Naive B cell (primary cell): ENCODE results near the gene ALS2CL. TPM values are rescaled to one million over a fixed set of nuclear protein-coding genes. Genes with fewer than 3 reads are reported as not detected.
"Not testable (repeated sequence)": the region's sequence is repeated elsewhere in the genome, so short reads cannot be mapped to it uniquely, and the experiment has no call there.

Experiments
- ATAC-seq, 2 donors: fragments of 150-1000 bp; cut with Tn5 transposase; 2 replicates each; pipeline ENCODE4 v1.10.0; 2021; ENCODE audit warnings: low read depth in 2 of 2, mild to moderate bottlenecking in 2 of 2, moderate library complexity in 2 of 2
- DNase-seq: peaks from one replicate; pipeline ENCODE4 v3.0.0; 2022
- H3K27ac Mint-ChIP-seq, 6 donors: one replicate each; pipeline ENCODE4 v1.8.0; 2020 to 2022; ENCODE audit warnings: mild to moderate bottlenecking in 6 of 6, mixed read lengths in 6 of 6, moderate library complexity in 5 of 6, inconsistent platforms in 2 of 6
- H3K27me3 Mint-ChIP-seq, 3 donors: one replicate each; pipeline ENCODE4 v1.8.0; 2021 to 2022; ENCODE audit warnings: mixed read lengths in 3 of 3, mild to moderate bottlenecking in 1 of 3
- H3K36me3 Mint-ChIP-seq, 2 donors: one replicate each; pipeline ENCODE4 v1.8.0; 2020 to 2022; ENCODE audit warnings: mixed read lengths in 2 of 2, inconsistent platforms in 1 of 2, mild to moderate bottlenecking in 1 of 2
- H3K4me1 Mint-ChIP-seq, 3 donors: one replicate each; pipeline ENCODE4 v1.8.0; 2020 to 2022; ENCODE audit warnings: mixed read lengths in 3 of 3, inconsistent platforms in 1 of 3, mild to moderate bottlenecking in 1 of 3, moderate library complexity in 1 of 3
- H3K4me3 Mint-ChIP-seq, 8 donors: one replicate each; pipeline ENCODE4 v1.8.0; 2020 to 2022; ENCODE audit warnings: mild to moderate bottlenecking in 8 of 8, mixed read lengths in 8 of 8, moderate library complexity in 8 of 8, inconsistent platforms in 2 of 8
- H3K9me3 Mint-ChIP-seq, 7 donors: one replicate each; pipeline ENCODE4 v1.8.0; 2020 to 2022; ENCODE audit warnings: mixed read lengths in 7 of 7, mild to moderate bottlenecking in 5 of 7, inconsistent platforms in 2 of 7, moderate library complexity in 1 of 7
- polyA plus RNA-seq, 6 donors: library from polyadenylated mRNA; unstranded; fragments of 300-500 nt; fragmentation: Illumina TruSeq; gene quantifications; one replicate each; pipeline ENCODE4 v1.2.3, GENCODE V29; 2021; ENCODE audit warnings: low read depth in 6 of 6

Gene ALS2CL
- polyA plus RNA-seq, 6 donors from 2014 or later, result not detected

DNA sequence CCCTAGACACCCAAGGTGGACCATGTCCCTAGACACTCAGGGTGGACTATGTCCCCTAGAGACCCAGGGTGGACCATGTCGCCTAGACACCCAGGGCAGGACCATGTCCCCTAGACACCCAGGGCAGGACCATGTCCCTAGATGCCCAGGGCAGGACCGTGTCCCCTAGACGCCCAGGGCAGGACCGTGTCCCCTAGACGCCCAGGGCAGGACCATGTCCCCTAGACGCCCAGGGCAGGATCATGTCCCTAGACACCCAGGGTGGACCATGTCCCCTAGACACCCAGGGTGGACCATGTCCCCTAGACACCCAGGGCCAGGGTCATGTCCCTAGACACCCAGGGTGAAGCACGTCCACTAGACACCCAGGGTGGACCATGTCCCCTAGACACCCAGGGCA, 10.9 kb upstream of the ALS2CL start:
- not testable (repeated sequence) for H3K4me3 Mint-ChIP-seq, H3K9me3 Mint-ChIP-seq, ATAC-seq, H3K36me3 Mint-ChIP-seq, H3K4me1 Mint-ChIP-seq, DNase-seq, H3K27ac Mint-ChIP-seq
- peaks cover 15 to 45% (median 15%) of the 10 kb centered on the region in 3 donors for H3K27me3 Mint-ChIP-seq

DNA sequence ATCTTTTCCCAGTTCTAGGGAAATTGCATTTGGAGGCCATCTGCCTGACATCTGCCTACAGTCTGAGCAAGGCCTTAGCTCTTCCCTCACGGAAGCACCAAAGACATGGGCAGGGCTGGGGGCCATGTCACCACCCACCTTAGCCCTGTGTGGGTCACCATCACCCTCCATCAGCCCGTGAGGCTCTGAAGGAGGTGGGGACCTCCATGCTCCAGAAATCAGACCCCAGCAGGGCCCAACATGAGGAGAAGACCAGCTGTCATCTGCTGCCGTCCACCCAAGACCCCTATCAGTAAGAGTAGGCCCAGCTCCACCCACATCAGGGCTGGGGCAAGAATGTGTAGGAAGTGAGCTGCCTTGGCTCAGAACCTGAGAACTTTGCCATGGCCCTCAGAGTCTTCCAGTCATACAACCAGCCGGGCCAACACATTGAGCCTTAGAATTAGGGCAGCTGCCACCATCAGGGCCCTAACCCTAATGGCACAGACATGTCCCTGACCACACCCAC, 9.6 kb upstream of the ALS2CL start:
- Mint-ChIP-seq H3K27ac (peak overlapping the region in 1 of 6 donors; percentile 31), H3K4me3 (no peak overlapping the region), H3K27me3 (peaks cover 15 to 45% (median 17%) of the 10 kb centered on the region in 3 donors), H3K36me3 (no peaks in the 10 kb centered on the region), H3K4me1 (peaks cover 0 to 2% (median 0%) of the 10 kb centered on the region in 3 donors), H3K9me3 (peaks cover 0 to 2% (median 0%) of the 10 kb centered on the region in 7 donors)
- DNase-seq (no peak), ATAC-seq (no peak)

DNA sequence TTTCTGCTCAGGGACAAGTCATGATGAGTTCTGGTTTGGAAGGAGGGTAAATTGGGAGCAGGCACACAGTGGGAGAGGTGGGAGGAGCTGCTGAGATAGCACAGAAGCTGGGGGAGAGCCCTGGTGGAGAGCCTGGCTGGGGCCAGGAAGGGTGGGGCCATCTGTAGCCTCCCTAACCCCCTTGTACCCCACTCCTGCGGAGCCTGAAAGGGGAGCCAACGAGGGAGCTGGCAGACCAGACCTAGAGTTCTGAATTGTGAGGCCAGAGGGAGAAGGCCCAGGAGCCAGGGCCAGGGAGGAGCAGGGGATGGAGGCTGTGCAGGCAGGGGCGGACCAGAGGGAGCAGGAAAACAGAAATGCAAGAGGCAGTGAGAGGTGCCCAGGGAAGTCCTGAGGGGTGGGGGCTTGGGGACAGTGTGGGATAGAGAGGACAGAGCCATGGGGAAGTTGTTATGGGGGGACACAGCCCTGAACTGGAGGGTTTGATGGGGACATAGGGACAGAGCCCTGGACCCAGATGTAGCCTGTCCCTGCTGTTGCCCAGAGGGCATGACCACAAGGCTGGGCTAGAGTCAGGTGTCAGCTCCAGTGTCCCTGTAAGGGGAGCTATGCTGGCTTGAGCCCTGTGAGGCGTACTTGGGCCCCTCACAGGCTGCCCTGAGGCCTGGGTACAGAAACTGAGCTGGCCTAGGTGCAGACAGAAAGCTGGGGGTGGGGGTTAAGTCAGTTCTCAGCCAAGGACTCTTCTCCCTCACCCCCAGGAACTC, 8.9 kb upstream of the ALS2CL start:
- Mint-ChIP-seq H3K4me1 (peaks cover 0 to 2% (median 0%) of the 10 kb centered on the region in 3 donors), H3K9me3 (peaks cover 0 to 2% (median 0%) of the 10 kb centered on the region in 7 donors), H3K27ac (peak overlapping the region in 1 of 6 donors; percentile 80), H3K4me3 (no peak overlapping the region), H3K27me3 (peaks cover 15 to 45% (median 17%) of the 10 kb centered on the region in 3 donors), H3K36me3 (no peaks in the 10 kb centered on the region)
- ATAC-seq, result no peak
- DNase-seq, result no peak

DNA sequence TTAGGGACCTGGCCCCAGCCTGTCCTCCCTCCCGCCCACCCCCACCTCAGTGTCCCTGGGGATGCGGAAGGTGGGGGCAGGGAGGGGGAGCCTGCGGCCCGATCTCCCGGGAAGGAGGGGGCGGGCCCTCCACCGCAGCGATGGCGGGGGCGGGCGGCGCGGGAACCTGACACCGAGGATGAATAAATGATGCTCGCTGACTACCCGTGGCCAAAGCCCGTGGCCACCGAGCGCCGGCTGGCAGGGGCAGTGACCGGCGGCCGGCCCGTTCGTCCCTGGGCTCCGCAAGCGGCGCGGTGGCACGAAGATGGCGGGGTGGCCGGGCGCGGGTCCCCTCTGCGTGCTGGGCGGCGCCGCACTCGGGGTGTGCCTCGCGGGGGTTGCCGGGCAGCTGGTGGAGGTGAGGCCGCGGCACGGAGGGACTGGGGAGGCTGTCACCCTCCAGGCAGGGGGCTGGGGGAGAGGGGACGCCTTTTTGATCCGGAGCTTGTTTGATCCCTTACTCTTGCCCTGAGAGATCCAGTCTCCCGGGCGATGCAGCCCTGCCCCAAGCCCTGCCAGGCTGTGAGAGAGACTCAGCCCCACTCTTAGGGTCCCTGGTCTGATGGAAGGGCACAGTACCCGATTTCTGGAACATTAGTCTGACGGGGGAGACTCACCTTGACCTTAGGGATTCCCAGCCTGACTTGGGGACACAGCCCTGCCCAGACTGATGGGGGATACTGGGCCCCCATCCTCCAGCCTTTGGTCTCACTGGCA, 7.9 kb upstream of the ALS2CL start, which contains the start of gene TMIE:
Gene TMIE (plus strand): TSS at position 212 of the 759 bp plus-strand sequence. CDS start 96 bp downstream, at position 308.
- H3K27me3 Mint-ChIP-seq, result peaks cover 15 to 43% (median 17%) of the 10 kb centered on the region in 3 donors
- ATAC-seq, result peak in 1 of 2 donors; percentile 24
- H3K4me3 Mint-ChIP-seq, result peak within 1 kb of the TSS in 5 of 8 donors; percentile 30 to 67 (median 51)
- H3K36me3 Mint-ChIP-seq, result no peaks in the 10 kb centered on the region
- H3K9me3 Mint-ChIP-seq, result peaks cover 0 to 2% (median 0%) of the 10 kb centered on the region in 7 donors
- peak within 1 kb of the TSS in 1 of 6 donors; percentile 66 for H3K27ac Mint-ChIP-seq
- no peak for DNase-seq
- H3K4me1 Mint-ChIP-seq, result peaks cover 0 to 2% (median 0%) of the 10 kb centered on the region in 3 donors

DNA sequence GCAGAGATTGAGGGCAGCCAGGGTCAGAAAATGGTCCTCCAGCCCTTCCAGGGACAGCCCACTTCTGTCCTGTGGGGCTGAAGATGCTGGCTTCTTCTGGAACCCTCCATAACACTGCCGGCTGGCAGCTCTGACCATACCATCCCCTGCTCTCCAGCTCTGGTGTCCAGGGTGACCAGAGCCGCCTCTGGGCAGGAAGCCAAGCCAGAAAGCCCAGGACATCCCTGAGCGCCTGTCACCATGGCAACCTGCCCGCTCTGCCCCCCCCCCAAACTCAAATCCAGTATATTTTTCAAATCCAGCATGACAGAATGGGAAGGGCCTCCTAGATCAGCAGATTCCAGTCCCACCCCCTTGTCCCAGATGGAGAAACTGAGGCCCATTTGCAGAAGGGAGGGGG, 7.3 kb upstream of the ALS2CL start:
- Mint-ChIP-seq H3K4me1 (peaks cover 3 to 7% (median 5%) of the 10 kb centered on the region in 3 donors), H3K27me3 (peaks cover 15 to 38% (median 17%) of the 10 kb centered on the region in 3 donors), H3K9me3 (peaks cover 0 to 2% (median 0%) of the 10 kb centered on the region in 7 donors), H3K4me3 (peak overlapping the region in 2 of 8 donors; percentile 16 to 58), H3K36me3 (no peaks in the 10 kb centered on the region), H3K27ac (no peak overlapping the region)
- no peak for ATAC-seq
- no peak for DNase-seq

DNA sequence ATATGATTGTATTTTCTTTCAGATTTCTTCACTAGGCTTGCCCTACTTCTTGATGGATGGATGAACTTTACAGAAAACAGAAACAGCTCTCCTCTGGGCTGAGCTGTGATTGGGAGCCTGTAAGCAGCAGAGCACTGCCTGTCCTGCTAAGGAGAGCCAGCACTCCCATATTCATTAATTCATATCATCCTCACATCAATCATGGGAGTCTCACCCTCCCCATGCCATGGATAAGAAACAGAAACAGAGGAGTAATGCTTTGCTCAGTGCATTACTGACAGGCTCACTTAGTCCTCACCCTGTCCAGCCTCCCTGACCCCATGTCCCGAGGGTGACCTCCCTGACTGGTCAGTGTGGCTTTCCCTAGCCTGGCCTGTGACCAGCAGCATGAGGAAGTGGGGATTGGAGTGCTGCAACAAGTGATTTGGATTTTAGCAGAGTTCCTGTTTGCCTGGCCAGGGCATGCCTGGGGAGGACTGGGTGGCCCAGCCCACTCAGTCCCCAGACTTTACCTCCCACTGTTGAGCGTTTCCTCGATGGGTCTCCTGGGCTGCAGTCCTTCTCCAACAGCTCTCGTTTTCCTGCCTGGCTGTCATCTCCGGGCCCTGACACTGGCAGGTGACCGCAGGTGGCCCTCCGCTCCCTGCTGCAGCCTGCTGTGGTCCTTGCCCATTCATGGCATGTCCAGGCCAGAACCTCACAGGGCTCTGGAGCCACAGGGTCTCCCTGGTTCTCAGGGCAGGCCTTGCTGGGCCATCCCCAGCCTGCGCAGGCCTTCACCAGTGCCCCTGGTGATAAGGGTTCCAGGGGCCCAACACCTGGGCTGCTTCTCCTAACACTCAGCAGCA, 6.4 kb upstream of the ALS2CL start:
- H3K27me3 Mint-ChIP-seq, result peaks cover 14 to 34% (median 15%) of the 10 kb centered on the region in 3 donors
- DNase-seq, result no peak
- no peak overlapping the region for H3K27ac Mint-ChIP-seq
- peak overlapping the region in 1 of 8 donors; percentile 16 for H3K4me3 Mint-ChIP-seq
- no peaks in the 10 kb centered on the region for H3K36me3 Mint-ChIP-seq
- H3K9me3 Mint-ChIP-seq, result peaks cover 0 to 2% (median 0%) of the 10 kb centered on the region in 7 donors
- H3K4me1 Mint-ChIP-seq, result peaks cover 12 to 15% (median 13%) of the 10 kb centered on the region in 3 donors
- ATAC-seq, result no peak

DNA sequence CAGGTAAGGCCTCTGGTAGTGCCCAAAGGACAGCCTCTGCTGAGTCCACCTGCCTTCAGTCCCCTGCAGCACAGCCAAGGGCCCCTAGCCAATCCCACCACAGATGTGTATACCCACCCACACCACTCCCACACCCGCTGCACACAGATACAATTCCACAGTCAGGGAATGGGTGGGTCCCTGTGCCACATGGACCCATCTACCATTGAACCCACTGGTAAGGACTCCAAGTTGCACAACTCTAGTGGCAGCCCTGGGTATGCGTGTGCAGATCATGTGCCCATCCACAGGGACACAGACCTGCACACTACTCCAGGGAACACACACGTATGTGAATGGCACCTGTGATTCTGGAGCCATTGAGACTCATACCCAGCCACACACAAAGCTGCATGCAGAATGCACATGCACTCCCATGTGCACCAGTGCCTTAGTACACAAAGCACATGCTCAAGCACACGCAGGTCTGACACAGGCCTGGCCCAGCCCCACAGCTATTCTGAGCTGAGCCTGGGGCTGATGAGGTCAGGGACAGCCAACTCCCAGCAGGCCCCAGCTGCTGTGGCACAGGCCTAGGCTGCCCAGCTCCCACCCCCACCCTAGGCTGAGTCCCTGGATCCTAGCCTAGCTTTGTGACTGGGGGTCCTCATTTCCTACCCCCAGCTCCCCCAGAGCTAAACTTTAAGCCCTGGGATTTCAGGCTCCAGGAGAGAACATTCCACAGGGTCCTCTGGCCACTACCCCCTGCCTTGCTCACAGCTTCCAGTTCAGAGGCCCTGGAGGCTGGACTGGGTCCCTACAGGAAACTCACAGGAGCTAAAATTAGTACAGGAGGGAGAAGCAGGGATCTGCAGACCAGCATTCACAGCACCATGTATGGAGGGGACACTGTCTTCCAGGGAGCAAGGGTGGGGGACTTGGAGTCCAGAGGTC, 2.7 kb upstream of the ALS2CL start:
- no peaks in the 10 kb centered on the region for H3K36me3 Mint-ChIP-seq
- ATAC-seq (no peak), DNase-seq (no peak)
- H3K27me3 Mint-ChIP-seq, result peaks cover 3 to 27% (median 18%) of the 10 kb centered on the region in 3 donors
- H3K4me1 Mint-ChIP-seq, result peaks cover 23 to 40% (median 27%) of the 10 kb centered on the region in 3 donors
- peak overlapping the region in 4 of 8 donors; percentile 7 to 76 (median 32) for H3K4me3 Mint-ChIP-seq
- peak overlapping the region in 1 of 6 donors; percentile 41 for H3K27ac Mint-ChIP-seq
- no peaks in the 10 kb centered on the region for H3K9me3 Mint-ChIP-seq

DNA sequence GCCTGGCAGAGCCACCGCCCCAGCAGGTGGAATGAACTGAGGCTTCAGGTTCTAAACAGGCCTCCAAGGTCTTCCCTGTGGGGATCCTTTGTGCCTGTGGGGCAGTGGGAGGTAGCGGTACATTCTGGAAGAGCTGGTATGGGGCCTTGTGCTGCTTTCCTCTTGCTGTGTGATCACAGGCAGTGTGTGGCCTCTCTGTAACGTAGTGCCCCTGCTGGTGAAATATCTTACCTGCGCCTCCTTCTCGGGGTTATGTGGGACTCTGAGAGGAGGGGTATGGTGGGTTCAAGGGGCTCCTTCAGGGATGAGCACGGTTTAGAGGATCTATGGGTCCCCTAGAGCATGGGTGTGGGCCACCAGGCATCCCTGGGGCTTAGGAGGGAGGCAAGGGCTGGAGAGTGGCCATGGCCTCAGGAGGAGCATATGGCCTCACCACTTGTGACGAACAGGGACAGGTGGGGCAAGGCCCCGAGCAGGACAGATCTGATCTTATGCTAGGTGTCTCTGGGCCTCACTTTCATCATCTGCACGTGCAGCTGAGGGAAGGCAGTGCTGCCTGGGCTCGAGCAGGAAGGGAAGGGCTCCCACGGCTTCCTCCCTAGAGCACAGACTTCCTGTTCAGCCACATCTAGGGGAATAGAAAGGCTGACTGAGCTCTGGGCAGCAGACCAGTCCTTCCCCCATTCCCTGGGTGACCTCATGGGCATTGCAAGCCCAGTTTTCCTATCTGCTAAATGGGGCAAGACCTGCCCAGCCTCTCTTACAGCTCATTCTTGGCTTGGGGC, 1.9 kb upstream of the ALS2CL start:
- Mint-ChIP-seq H3K27me3 (peaks cover 3 to 28% (median 27%) of the 10 kb centered on the region in 3 donors), H3K36me3 (no peaks in the 10 kb centered on the region), H3K4me1 (peaks cover 23 to 40% (median 27%) of the 10 kb centered on the region in 3 donors), H3K4me3 (peak overlapping the region; percentile 8 to 76 (median 54)), H3K27ac (peak overlapping the region in 4 of 6 donors; percentile 29 to 70 (median 50)), H3K9me3 (no peaks in the 10 kb centered on the region)
- ATAC-seq (no peak), DNase-seq (no peak)

DNA sequence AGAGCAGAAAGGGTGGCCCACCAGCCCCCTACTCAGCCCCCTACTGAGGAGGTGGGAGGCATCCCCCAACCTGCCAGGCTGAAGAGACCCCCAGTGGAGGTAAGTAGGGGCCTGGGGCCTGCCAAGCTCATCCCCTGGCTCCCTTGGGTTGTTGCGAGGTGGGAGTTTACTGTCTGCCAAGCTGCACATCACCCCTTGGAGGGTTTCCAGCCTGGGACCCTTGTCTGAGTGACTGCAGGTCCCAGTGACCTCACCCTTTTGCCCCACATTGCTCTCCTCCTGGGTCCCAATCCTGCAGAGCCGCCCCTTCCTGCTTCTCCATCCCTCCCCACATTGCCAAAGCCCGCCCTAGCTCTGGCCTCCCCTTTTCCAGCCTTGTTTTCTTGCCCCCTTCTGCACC, 1.0 kb upstream of the ALS2CL start:
- Mint-ChIP-seq H3K9me3 (no peaks in the 10 kb centered on the region), H3K27me3 (peaks cover 8 to 35% (median 33%) of the 10 kb centered on the region in 3 donors), H3K27ac (peak overlapping the region in 3 of 6 donors; percentile 38 to 77 (median 70)), H3K36me3 (no peaks in the 10 kb centered on the region), H3K4me1 (peaks cover 23 to 40% (median 27%) of the 10 kb centered on the region in 3 donors), H3K4me3 (peak overlapping the region in 6 of 8 donors; percentile 36 to 76 (median 58))
- no peak for DNase-seq
- ATAC-seq, result no peak

DNA sequence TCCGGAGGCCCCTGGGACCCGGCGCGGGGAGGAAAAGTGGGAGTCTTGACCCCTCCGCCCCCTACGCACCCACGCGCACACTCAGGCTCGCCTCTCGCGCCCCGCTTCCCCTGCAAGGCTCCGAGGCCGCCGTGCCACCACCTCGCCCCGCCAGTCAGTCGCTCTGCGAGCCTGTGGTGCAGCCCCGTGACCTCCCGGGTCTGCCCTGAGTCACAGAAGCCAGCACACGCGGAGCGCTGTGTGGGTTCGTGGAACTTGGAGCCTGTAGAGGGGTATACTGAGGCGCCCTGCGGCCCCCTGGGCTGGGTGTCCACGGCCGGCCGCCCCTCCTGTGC, 380 bp upstream of the ALS2CL start:
- Mint-ChIP-seq H3K4me1 (peaks cover 23 to 40% (median 27%) of the 10 kb centered on the region in 3 donors), H3K9me3 (no peaks in the 10 kb centered on the region), H3K36me3 (no peaks in the 10 kb centered on the region), H3K4me3 (peak overlapping the region in 6 of 8 donors; percentile 5 to 76 (median 58)), H3K27me3 (peaks cover 4 to 38% (median 37%) of the 10 kb centered on the region in 3 donors), H3K27ac (no peak overlapping the region)
- DNase-seq (no peak), ATAC-seq (peak; percentile 53 to 55)

DNA sequence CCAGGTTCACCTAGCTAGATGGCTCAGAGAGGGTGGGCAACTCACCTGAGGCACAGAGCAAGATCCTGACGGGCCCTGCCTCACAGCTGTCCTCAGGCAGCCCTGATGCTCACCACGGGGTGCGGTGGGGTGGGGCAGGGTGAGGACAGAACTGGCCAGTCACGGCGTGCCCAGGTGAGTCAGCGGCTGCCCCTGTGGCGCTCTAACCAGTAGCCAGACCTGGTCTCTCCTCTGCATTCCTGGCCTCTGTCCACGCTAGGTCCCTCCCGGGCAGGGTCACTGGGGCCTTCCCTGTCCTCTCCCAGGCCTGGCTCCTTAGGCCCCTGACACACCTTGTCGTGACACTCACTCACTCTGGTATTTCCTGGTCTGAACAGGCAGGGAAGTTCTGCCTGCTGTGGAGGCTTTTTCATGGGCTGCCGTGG, 901 bp downstream of the ALS2CL start:
- ATAC-seq (no peak), DNase-seq (no peak)
- H3K36me3 Mint-ChIP-seq, result no peaks in the 10 kb centered on the region
- H3K27me3 Mint-ChIP-seq, result peaks cover 4 to 38% (median 37%) of the 10 kb centered on the region in 3 donors
- no peaks in the 10 kb centered on the region for H3K9me3 Mint-ChIP-seq
- peaks cover 23 to 40% (median 27%) of the 10 kb centered on the region in 3 donors for H3K4me1 Mint-ChIP-seq
- peak overlapping the region; percentile 71 to 91 (median 84) for H3K4me3 Mint-ChIP-seq
- H3K27ac Mint-ChIP-seq, result peak overlapping the region in 3 of 6 donors; percentile 77 to 80 (median 77)
